ENCODE measurements around the gene ALKBH7. TPM values are rescaled to one million over a fixed set of nuclear protein-coding genes. Genes with fewer than 3 reads are reported as not detected.

ALKBH7 gene
- total and polyA plus RNA-seq, 2 of the 13 experiments (the other 11 are each of a cell fraction or from before 2014, with no cell fraction given): 29.6 to 45.9 TPM

DNA sequence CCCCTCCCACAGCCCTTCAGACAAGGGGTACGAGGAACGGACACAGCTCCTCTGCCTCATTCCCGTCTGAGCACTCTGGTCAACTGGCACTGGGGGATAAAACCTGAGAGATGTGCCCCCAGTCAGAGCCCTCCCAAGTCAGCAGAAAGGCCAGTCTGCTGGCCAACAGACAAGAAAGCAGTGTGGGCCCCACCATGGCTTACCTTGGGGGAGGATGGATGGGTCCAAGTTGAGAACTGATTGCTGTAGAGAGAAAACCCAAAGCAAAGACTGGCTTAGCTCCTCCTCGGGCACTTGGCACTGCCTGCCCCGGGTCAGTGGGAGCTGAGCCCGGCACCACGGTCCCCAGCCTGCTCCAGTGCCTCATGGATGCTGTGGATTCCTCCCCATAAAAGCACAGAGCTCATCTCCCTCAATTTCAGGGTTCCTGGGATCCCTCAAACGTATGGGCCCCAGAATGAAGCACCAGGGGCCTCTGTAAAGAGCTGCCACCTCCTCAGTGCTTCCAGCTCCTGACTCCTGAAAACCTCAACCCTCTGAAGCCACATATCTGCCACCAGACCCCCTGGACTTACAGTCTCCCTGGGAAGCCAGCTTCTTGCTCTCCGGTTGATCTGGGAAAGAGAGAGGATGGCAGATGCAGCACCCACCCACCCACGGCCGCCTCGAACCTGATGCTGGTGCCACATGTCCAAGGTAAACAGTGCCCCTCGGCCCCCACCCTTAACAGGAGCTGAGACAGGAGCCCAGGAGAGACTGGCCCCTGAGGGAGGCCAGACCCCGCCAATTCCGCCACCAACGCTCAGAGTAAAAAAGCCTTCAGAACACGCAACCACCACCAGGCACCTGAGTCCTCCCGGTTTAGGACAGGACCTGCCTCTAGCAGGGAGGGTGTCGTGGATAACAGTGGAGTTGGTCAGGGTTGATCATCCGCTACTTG is 48.8 kb downstream of the ALKBH7 start:
- no peak overlapping the region for H2AFZ ChIP-seq (ENCODE audit: low read length)
- DNase-seq (ENCODE audit: low spot score): no peak
- TF ChIP-seq ZNF558 (CRISPR knock-in tag; IDR thresholded peaks at IDR 0.05; ENCODE audit: borderline replicate concordance): no peak
- TF ChIP-seq, protein P1, sequence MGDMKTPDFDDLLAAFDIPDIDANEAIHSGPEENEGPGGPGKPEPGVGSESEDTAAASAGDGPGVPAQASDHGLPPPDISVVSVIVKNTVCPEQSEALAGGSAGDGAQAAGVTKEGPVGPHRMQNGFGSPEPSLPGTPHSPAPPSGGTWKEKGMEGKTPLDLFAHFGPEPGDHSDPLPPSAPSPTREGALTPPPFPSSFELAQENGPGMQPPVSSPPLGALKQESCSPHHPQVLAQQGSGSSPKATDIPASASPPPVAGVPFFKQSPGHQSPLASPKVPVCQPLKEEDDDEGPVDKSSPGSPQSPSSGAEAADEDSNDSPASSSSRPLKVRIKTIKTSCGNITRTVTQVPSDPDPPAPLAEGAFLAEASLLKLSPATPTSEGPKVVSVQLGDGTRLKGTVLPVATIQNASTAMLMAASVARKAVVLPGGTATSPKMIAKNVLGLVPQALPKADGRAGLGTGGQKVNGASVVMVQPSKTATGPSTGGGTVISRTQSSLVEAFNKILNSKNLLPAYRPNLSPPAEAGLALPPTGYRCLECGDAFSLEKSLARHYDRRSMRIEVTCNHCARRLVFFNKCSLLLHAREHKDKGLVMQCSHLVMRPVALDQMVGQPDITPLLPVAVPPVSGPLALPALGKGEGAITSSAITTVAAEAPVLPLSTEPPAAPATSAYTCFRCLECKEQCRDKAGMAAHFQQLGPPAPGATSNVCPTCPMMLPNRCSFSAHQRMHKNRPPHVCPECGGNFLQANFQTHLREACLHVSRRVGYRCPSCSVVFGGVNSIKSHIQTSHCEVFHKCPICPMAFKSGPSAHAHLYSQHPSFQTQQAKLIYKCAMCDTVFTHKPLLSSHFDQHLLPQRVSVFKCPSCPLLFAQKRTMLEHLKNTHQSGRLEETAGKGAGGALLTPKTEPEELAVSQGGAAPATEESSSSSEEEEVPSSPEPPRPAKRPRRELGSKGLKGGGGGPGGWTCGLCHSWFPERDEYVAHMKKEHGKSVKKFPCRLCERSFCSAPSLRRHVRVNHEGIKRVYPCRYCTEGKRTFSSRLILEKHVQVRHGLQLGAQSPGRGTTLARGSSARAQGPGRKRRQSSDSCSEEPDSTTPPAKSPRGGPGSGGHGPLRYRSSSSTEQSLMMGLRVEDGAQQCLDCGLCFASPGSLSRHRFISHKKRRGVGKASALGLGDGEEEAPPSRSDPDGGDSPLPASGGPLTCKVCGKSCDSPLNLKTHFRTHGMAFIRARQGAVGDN (CRISPR knock-in tag; IDR thresholded peaks at IDR 0.05): peak; percentile 24; the same call in 1 of the 2 replicates
- H3K27me3 ChIP-seq (ENCODE audit: control insufficient read depth in 1 of 2, insufficient read depth in 2 of 2, low read length in 2 of 2): no peaks in the 10 kb centered on the region; a peak in 1 of 5 replicates
- POLR2A ChIA-PET: interaction anchor here (1.1 kb wide), 1 partner anchor 81 kb away, joined by 3 read pairs; no protein-coding TSS in a partner anchor
- peaks cover 30% of the 10 kb centered on the region for H3K4me1 ChIP-seq (ENCODE audit: insufficient read depth, low read length)
- no TSS peak for BruUV-seq (replicated peaks)
- WGBS (ENCODE audit: low lambda C conversion rate): 98% methylated on average over 6 of the region's 20 CpGs
- in situ Hi-C loops (cut with HindIII; ENCODE audit: extremely low pct_ligation_motif_present, low pct_unique_long_range_greater_than_20kb): no loop called here
- 0 out of 2 replicates have a peak overlapping the region, but pooled peaks have one; percentile 40 for H3K9ac ChIP-seq (ENCODE audit: insufficient read depth, low read depth, low read length)
- intact Hi-C loops (cut with micrococcal nuclease; ENCODE audit: unreplicated experiment): no loop called here
- peak overlapping the region; percentile 94; the same call in 1 of the 2 replicates for H3K4me2 ChIP-seq (ENCODE audit: low read depth, low read length)
- no peak for FAIRE-seq
- H3K27ac ChIP-seq (ENCODE audit: extremely low read length, insufficient read depth, low read length): no peak overlapping the region
- H4K20me1 ChIP-seq (ENCODE audit: insufficient read depth, low read length): peaks cover 51% of the 10 kb centered on the region
- CTCF ChIA-PET (ENCODE audit: low intra/inter-chr PET ratio, low total read pairs): no interaction called here
- ATAC-seq: no peak
- no peaks in the 10 kb centered on the region for H3K9me3 ChIP-seq (ENCODE audit: low read length)
- H3K4me3 ChIP-seq (replicated peaks in 1 of 3; ENCODE audit: insufficient read depth in 1 of 3, low read depth in 2 of 3, low read length in 3 of 3): no peak overlapping the region
- peaks cover 52% of the 10 kb centered on the region for H3K79me2 ChIP-seq (ENCODE audit: insufficient read depth, low read length)
- peaks cover 36 to 62% of the 10 kb centered on the region in 2 experiments for H3K36me3 ChIP-seq (replicated peaks in 1 of 2; ENCODE audit: control insufficient read depth in 1 of 2, insufficient read depth in 2 of 2, low read length in 2 of 2)
